Measurements from ENCODE around the gene LPP.

DNA sequence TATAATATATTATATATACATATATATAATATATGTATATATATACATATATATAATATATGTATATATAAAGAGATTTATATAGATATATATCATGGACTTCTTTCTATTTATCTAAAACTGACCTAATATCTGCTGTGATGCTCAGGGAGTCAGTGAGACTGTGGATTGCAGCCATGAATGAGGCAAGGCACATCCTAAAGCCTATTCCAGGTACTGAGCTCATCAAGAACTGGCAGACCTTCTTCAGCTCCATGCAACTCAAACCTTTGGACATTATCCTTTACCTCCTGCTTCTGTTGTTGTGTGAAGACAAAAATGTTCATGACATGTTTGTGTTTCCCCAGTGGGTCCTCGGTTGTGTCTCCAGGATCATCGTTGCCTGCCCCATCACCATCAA, 7.7 kb upstream of the LPP start:
- no peak for TF ChIP-seq EZH2 (IDR thresholded peaks at IDR 0.05; ENCODE audit: low read depth)
- TF ChIP-seq, protein P1, sequence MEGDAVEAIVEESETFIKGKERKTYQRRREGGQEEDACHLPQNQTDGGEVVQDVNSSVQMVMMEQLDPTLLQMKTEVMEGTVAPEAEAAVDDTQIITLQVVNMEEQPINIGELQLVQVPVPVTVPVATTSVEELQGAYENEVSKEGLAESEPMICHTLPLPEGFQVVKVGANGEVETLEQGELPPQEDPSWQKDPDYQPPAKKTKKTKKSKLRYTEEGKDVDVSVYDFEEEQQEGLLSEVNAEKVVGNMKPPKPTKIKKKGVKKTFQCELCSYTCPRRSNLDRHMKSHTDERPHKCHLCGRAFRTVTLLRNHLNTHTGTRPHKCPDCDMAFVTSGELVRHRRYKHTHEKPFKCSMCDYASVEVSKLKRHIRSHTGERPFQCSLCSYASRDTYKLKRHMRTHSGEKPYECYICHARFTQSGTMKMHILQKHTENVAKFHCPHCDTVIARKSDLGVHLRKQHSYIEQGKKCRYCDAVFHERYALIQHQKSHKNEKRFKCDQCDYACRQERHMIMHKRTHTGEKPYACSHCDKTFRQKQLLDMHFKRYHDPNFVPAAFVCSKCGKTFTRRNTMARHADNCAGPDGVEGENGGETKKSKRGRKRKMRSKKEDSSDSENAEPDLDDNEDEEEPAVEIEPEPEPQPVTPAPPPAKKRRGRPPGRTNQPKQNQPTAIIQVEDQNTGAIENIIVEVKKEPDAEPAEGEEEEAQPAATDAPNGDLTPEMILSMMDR (conservative IDR thresholded peaks at IDR 0.05), result no peak

All from PC-9 (cell line).